GM12874 (cell line): ENCODE data around the gene LARP1B.

Experiments
- CTCF ChIP-seq: IDR thresholded peaks from 2 replicates; pipeline ENCODE4 v1.5.1; 2011; ENCODE audit warnings: low read depth, mild to moderate bottlenecking, control low read depth, low read length, moderate library complexity; ENCODE audit not compliant: insufficient read depth

LARP1B gene

GRCh38 chr4:128161138-128161537, 100.0 kb downstream of the LARP1B start:
- TF ChIP-seq CTCF, result no peak

- no peak for TF ChIP-seq CTCF
Observed at GRCh38 chr4:128162434-128162833, 101.3 kb downstream of the LARP1B start.

GRCh38 chr4:128163177-128164117, 102.3 kb downstream of the LARP1B start:
- no peak for TF ChIP-seq CTCF

DNA sequence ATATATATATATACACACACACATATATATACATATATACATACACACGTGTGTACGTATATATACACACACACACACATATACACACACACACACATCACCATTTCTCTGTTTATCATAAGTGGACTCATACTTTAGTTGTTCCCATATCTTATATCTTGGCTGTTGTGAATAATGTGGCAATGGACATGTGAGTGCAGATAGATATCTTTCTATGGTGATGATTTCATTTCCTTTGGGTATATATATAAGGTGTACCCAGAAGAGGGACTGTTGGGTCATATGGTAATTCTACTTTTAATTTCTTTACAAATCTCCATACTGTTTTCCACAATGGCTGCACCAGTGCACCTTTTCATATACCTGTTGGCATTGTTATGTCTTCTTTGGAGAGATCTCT, 105.9 kb downstream of the LARP1B start:
- no peak for TF ChIP-seq CTCF

GRCh38 chr4:128168701-128169100, 107.6 kb downstream of the LARP1B start:
- TF ChIP-seq CTCF, result no peak

- TF ChIP-seq CTCF, result no peak
Observed at GRCh38 chr4:128169245-128169644, 108.1 kb downstream of the LARP1B start.

DNA sequence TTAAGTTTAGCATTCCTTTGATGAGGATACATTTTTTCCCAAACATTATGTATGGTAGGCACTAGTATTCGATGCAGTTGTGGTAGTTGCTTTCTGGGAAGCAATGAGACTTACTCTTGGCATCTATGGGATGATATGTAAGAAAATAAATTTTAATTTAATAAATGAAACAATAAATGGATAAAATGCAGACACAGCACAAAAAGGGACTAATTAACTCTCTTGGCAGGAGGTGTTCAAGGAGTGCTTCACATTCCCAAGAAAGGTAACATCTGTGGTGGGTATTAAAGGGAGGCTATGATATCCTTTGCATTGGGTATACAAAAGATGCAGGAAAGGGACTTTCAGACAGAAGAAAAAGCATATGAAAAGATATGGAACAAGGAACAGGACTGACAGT, 115.5 kb downstream of the LARP1B start:
- no peak for TF ChIP-seq CTCF
